GM19324 (cell line): ENCODE results near the gene NPY.

Experiments used
- ATAC-seq: cut with Tn5 transposase; IDR thresholded peaks from one replicate; pipeline ENCODE4 v1.9.1; 2021; ENCODE audit warnings: mild to moderate bottlenecking, moderate library complexity; ENCODE audit not compliant: unreplicated experiment, low FRiP score

Gene NPY

DNA sequence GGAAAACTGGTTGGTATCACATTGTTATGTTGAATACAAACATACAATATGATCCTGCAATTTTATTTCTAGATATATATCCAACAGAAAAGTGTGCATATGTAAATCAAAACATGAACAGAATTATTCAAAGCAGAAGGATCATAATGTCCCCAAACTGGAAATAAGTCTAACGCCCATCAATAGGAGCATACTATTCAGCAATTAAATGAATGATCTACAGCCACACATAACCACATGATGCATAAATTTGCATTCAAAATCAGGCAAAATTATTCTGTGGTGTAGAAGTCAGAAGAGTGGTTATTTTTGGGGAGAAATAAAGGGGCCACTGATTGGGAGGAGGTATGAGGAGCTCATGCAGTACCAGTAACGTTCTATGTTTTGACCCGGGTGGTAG, 28.6 kb downstream of the NPY start:
- no peak for ATAC-seq

DNA sequence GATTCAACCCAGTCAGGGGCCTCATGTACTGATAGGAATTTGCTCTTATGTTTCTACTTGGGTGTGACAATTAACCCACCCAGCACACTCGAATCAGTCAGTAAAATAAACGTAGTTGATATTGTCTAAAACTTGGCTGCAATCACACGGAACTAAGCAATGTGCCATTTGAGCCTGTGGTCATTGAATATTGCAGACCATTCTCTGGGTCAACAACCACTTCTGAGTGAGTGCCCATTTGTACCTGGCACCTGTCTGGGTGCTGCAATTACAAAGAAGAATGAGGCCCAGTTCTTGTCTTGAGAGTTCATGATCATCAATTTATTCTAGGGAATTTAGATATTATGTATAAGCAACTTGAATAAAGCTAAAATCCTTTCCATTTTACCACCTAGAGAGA, 29.8 kb downstream of the NPY start:
- no peak for ATAC-seq

DNA sequence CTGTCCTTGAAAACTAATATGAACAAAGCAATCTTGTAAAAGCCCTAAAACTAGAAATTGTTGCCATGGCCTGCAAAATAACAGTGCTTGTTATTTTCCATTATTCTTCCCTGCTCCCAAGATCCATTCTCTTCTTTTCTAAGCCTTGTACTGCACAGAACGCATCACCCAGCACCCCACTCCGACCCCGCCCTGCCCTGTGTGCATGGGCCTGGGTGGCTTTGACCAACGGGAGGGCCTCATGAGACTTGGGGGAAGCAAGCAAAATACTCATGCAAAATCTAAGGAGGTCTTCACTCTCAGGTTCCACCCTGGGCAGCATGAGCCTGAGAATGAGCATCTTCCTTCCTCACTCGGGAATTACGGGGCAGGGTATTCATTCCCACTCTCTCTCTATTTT, 32.4 kb downstream of the NPY start:
- no peak for ATAC-seq

DNA sequence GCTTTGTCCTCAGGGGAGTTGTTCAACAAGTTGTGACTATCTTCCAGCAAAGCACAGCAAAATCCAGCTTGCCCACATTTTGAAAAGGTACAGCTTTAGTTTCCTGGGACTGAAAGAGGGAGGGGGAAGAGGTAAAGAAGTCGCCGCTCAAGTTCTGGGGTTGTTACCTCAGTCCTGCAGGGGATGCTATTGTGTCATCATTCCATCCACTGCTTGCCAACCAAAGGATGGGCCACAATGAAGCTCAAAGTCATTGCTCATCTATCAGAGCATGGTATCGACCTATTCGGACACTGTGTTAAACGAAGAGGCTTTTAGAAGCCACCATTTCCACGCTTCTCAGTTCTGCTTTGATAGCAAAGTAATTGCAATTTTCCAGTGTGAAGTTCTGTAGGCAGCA, 34.3 kb downstream of the NPY start:
- ATAC-seq, result no peak

DNA sequence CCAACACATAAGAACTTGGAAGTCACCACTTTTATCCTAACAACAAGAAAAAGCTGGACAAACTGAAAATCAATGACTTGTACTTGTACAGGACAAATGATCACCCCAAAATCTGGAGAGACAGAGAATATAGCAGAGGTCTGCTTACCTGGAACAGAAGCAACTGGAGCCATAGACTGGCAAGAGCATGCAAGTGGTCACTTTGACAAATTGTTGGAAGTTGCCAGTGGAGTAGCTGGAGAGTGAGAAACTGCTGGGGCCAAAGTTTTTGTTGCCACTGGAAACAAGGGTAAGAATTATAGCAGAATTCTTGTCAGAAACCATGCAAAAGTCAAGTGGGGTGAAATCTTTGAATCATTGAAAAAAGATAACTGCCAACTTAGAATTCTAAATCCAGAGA, 35.2 kb downstream of the NPY start:
- ATAC-seq, result no peak

DNA sequence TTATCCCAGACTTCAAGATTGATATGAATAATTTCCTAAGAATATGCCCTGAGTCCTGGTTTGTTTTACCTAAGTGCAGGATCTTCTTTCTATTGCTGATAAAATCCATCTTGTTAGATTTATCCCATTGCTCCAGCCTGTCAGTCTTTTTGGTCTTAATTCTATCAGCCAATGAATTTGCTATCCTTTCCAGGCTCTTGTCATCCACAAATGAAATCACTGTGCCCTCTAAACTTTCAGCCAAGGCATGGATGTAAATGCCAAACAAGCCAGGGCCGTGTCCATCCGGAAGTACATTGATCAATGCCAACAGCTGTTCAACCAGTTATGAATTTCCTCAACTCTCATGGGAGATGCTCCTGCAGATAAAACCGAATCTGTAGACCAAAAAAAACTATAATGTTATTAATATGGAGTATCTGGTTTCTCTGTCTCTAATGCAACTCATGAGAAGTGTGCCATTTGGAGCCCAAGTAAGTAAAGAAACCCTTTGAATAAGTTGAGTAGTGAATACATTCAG, 40.0 kb downstream of the NPY start:
- no peak for ATAC-seq

DNA sequence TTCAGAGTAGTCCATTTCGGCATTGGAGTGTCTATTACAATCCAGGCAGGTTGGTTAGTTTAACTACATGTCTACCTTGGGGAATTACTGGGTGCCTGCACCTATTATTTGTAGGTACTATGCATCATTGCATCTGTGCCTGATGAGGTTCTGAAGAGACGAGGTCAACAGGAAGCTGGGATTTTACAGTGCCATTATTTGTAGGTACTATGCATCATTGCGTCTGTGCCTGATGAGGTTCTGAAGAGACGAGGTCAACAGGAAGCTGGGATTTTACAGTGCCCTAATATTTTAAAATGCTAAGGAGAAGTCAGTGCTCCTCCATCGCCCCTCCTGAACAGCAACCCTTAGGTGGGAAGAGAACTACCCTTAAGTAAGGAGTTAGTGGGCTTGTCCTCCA, 41.7 kb downstream of the NPY start:
- ATAC-seq, result no peak

DNA sequence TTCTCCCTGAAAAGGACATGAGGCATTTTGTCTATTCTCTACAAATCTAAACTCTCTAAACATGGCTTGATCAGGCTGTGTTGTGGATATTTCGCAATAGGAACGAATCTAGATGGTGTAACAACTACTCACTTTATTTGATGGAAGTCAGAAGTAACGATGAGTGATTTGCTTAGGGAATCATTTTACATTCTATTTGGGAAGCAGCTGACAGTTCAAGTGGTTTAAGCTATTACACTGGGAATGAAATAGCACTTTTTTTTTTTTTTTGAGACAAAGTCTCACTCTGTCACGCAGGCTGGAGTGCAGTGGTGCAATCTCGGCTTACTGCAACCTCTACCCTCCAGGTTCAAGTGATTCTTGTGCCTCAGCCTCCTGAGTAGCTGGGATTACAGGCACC, 44.1 kb downstream of the NPY start:
- no peak for ATAC-seq

DNA sequence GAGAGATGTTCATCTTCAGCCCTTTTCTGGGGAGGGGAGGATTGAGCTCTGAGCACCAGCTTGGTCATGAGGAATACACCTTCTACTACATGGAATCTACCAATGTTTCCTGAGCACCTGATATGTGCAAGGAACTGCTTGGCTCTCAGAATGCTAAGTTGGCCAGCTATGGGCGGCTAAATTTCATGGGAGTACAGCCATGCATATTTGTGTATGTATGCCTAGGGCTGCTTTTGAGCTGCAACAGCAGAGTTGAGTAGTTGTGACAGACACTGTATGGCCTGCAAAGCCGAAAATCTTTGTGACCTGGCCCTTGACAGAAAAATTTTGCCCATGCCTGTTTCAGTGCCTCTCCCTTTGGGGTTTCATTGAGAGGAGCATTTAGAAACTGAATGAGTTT, 44.9 kb downstream of the NPY start:
- no peak for ATAC-seq

DNA sequence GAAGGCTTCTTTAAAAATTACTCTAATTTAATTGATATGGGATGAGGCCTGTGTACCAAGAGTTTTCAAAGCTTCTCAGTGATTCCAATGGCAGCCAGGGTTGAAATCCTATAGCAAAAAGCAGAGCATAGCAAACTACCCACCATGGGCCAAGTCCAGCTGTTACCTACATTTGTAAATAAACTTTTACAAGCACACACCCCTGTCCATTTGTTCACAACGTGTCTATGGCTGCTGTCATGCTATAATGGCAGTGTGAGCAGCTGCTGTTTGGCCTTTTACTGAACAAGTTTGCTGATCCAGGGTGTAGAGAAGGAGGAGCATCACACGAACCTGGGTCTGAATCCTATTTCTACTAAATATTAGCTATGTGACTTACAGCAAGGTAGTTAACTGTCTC, 50.0 kb downstream of the NPY start:
- no peak for ATAC-seq

DNA sequence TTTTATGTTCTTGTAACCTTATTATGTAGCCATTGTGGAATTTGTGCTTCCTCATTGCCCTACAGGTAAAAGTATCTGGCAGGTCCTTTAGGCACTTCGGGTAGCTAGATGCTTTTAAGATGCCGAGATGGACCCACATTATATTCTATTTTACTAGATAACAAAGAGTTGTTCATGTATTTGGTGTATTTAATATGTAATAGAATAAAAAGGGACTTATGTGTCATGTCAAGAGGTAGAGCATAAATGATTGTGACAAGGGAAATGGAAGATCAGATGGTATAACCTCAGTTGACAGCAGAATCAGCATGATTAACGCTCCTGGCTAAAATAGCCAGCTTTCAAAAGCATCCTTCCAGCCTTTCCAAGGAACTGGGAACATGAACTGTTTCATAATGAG, 50.6 kb downstream of the NPY start:
- no peak for ATAC-seq

DNA sequence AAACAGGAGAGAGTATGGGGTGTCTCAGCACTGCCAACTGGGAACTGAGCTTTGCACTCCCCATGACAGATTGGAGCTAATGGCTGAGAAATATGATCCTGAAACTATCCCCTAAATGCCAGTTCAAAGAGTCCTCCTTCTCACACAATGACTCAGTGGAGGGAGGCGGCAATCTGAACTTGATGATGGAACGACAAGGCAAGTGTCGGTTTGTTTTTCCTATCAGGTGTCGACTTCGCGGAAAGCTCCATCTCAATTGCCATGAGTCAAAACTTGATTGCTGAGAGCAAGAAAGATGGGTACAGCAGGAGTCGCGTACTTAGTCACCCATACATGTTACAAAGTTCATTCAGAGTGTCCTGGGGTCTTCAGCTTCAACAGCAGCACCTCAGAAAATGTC, 52.5 kb downstream of the NPY start:
- no peak for ATAC-seq

DNA sequence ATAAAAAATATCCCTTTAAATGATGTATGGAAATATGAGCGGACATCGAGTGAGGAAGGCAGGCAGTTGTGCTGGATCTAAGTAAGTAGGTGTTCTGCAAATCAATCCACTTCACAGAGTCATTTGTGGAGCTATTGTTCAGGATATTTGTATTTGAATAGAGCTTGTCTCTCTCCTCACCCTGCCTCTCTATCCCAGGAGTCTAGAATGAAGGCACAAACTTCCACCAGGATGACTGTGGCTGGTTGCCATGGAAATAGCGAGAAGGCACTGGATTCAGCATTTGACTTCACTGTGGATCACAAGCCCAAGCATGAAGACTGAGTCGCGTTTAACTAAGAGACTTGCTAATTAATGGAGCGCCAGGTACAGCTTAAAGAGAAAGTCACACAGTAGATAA, 53.2 kb downstream of the NPY start:
- ATAC-seq, result no peak

DNA sequence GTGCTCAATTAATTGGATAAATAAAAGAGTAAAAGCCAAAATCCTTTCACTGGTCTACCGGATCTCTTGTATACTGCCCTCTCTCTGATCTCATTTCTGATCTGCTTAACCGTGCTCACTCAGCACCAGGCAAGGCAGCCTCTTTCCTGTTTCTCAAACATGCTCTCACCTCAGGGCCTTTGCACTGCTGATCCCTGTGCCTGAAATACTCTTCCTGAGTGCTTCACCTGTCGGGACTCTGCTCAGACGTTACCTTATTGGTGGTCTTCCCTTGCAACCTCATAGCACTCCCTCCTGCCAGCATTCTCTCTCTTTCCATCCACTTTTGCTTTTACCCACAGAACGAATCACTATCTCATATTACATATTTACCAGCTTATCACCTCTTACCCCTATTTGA, 55.6 kb downstream of the NPY start:
- no peak for ATAC-seq

DNA sequence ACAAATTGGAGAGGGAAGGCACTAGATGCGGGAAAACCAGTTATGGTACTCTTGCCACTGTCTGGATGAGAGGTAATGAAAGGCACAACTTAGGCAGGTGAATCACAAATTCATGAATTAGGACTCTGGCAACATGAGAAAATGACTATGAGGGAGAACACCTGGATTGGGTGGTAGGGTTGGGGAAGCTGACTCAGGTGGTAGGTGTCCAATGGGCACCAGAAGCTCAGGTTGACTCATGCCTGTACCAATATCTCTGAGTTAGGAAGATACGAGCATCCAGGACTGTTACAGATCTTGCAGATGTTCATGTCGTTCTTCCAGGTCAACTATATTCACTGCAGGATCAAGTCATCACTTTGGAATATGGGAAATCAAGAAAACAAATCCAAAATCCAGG, 56.7 kb downstream of the NPY start:
- no peak for ATAC-seq
